Fibroblast of lung (primary cell): ENCODE data around the gene DLGAP4. TPM values are rescaled to one million over a fixed set of nuclear protein-coding genes. Genes with fewer than 3 reads are reported as not detected.
A peak's percentile ranks its signal among the peaks of the same experiment; 100 is the strongest.

Source experiments
- DNase-seq, 2 donors: peaks; one replicate each; pipeline versions ENCODE4 v3.0.0 to v3.0.0-alpha.2; 2010; ENCODE audit warnings: low read depth in 2 of 2
- H2AFZ ChIP-seq: 2 replicates; pipeline ENCODE4 v1.5.1; 2012; ENCODE audit warnings: low read length, control low read depth, inconsistent platforms
- H3K27ac ChIP-seq: 2 replicates; pipeline ENCODE4 v1.5.1; 2011; ENCODE audit warnings: low read length, control low read depth; ENCODE audit not compliant: insufficient read depth
- H3K27me3 ChIP-seq: 2 replicates; pipeline ENCODE4 v1.5.1; 2011; ENCODE audit warnings: mild to moderate bottlenecking, low read length; ENCODE audit not compliant: control insufficient read depth, insufficient read depth
- H3K36me3 ChIP-seq: 2 replicates; pipeline ENCODE4 v1.5.1; 2011; ENCODE audit warnings: low read length; ENCODE audit not compliant: control insufficient read depth, insufficient read depth
- H3K4me1 ChIP-seq: 2 replicates; pipeline ENCODE4 v1.5.1; 2011; ENCODE audit warnings: low read length; ENCODE audit not compliant: control insufficient read depth, insufficient read depth; ENCODE audit errors: extremely low read depth
- H3K4me2 ChIP-seq: 2 replicates; pipeline ENCODE4 v1.5.1; 2011; ENCODE audit warnings: low read length, control low read depth; ENCODE audit not compliant: insufficient read depth; ENCODE audit errors: extremely low read depth
- H3K4me3 ChIP-seq, 4 experiments: fragments of 200-600 bp in 1 of 4; sonication (generic) in 1 of 4; replicated peaks in 1 of 4; 2 replicates each; pipeline ENCODE4 v1.5.1; 2011 to 2016; ENCODE audit warnings: low read length in 4 of 4, low read depth in 3 of 4, mild to moderate bottlenecking in 3 of 4, control low read depth in 2 of 4, inconsistent platforms in 1 of 4, mixed read lengths in 1 of 4; ENCODE audit not compliant: insufficient read depth in 1 of 4; ENCODE audit errors: control extremely low read depth in 1 of 4
- H3K79me2 ChIP-seq: 2 replicates; pipeline ENCODE4 v1.5.1; 2012; ENCODE audit warnings: mild to moderate bottlenecking, low read length, inconsistent platforms; ENCODE audit not compliant: control insufficient read depth, insufficient read depth
- H3K9ac ChIP-seq: 2 replicates; pipeline ENCODE4 v1.5.1; 2011; ENCODE audit warnings: mild to moderate bottlenecking, low read length, control low read depth; ENCODE audit not compliant: insufficient read depth
- H3K9me3 ChIP-seq: 2 replicates; pipeline ENCODE4 v1.5.1; 2012; ENCODE audit warnings: low read depth, low read length; ENCODE audit not compliant: control insufficient read depth, insufficient read depth
- H4K20me1 ChIP-seq: 2 replicates; pipeline ENCODE4 v1.5.1; 2011; ENCODE audit warnings: low read length; ENCODE audit not compliant: control insufficient read depth, insufficient read depth; ENCODE audit errors: extremely low read depth
- CTCF ChIP-seq, 2 donors: IDR thresholded peaks in 1 of 2; conservative IDR thresholded peaks in 1 of 2; 1 replicate in 1 of 2; 2 replicates in 1 of 2; pipeline ENCODE4 v1.5.1; 2011 to 2012; ENCODE audit warnings: low read length in 2 of 2, control low read depth in 1 of 2, inconsistent platforms in 1 of 2, low read depth in 1 of 2, mild to moderate bottlenecking in 1 of 2
- EZH2 ChIP-seq: IDR thresholded peaks from 2 replicates; pipeline ENCODE4 v1.5.1; 2012; ENCODE audit warnings: low read length, control low read depth, mild to moderate bottlenecking; ENCODE audit errors: missing control alignments
- polyA plus RNA-seq, 2 donors: library from polyadenylated mRNA; depleted of rRNA in 1 of 2; stranded (reverse) in 1 of 2; unstranded in 1 of 2; fragments of >200 nt; gene quantifications; 2 replicates each; pipeline ENCODE4 v1.2.1, GENCODE V29; 2011 to 2012; ENCODE audit warnings: missing spikeins in 1 of 2
- total RNA-seq: library from RNA; depleted of rRNA; stranded (reverse); fragments of >200 nt; gene quantifications from 2 replicates; pipeline ENCODE4 v1.2.1, GENCODE V29; 2014

DLGAP4 gene
- total and polyA plus RNA-seq, 2 donors (not counting 1 experiment from before 2014, with no cell fraction given), result 25.9 to 26.9 TPM

GRCh38 chr20:36544134-36545018 is 238.2 kb downstream of the DLGAP4 start:
- no peaks in the 10 kb centered on the region for H4K20me1 ChIP-seq
- peaks cover 38% of the 10 kb centered on the region for H3K79me2 ChIP-seq
- peak overlapping the region in 1 of 4 experiments; percentile 98 for H3K4me3 ChIP-seq
- peak; percentile 63 to 81 for DNase-seq
- H3K9ac ChIP-seq, result no peak overlapping the region
- H2AFZ ChIP-seq, result no peak overlapping the region
- TF ChIP-seq CTCF (conservative IDR thresholded peaks at IDR 0.05 in 1 of 2, IDR thresholded peaks at IDR 0.05 in 1 of 2; ENCODE audit: low read depth in 1 of 2, low read length in 2 of 2), result no peak
- TF ChIP-seq EZH2, result no peak
- peaks cover 23% of the 10 kb centered on the region for H3K36me3 ChIP-seq
- no peaks in the 10 kb centered on the region for H3K27me3 ChIP-seq
- H3K4me1 ChIP-seq, result peaks cover 22% of the 10 kb centered on the region
- peak overlapping the region; percentile 75 for H3K27ac ChIP-seq
- peak overlapping the region; percentile 17 for H3K4me2 ChIP-seq
- no peaks in the 10 kb centered on the region for H3K9me3 ChIP-seq

- TF ChIP-seq EZH2, result no peak
- TF ChIP-seq CTCF (conservative IDR thresholded peaks at IDR 0.05 in 1 of 2, IDR thresholded peaks at IDR 0.05 in 1 of 2; ENCODE audit: low read depth in 1 of 2, low read length in 2 of 2), result no peak
- peaks cover 16% of the 10 kb centered on the region for H3K4me1 ChIP-seq
- H3K9me3 ChIP-seq, result no peaks in the 10 kb centered on the region
- no peak overlapping the region for H3K4me2 ChIP-seq
- H3K4me3 ChIP-seq, result no peak overlapping the region
- H2AFZ ChIP-seq, result no peak overlapping the region
- H3K27me3 ChIP-seq, result no peaks in the 10 kb centered on the region
- no peaks in the 10 kb centered on the region for H4K20me1 ChIP-seq
- no peak overlapping the region for H3K9ac ChIP-seq
- H3K36me3 ChIP-seq, result peaks cover 27% of the 10 kb centered on the region
- no peak overlapping the region for H3K27ac ChIP-seq
- H3K79me2 ChIP-seq, result peaks cover 38% of the 10 kb centered on the region
- no peak for DNase-seq
These were observed 240.1 kb downstream of the DLGAP4 start for GRCh38 chr20:36546111-36546736.

GRCh38 chr20:36547186-36548005 is 241.3 kb downstream of the DLGAP4 start:
- Histone ChIP-seq H3K27me3 (no peaks in the 10 kb centered on the region), H3K4me3 (no peak overlapping the region), H3K36me3 (peaks cover 27% of the 10 kb centered on the region), H3K9me3 (no peaks in the 10 kb centered on the region), H3K9ac (no peak overlapping the region), H4K20me1 (no peaks in the 10 kb centered on the region), H2AFZ (no peak overlapping the region), H3K4me1 (peaks cover 16% of the 10 kb centered on the region), H3K27ac (no peak overlapping the region), H3K4me2 (no peak overlapping the region), H3K79me2 (peaks cover 27% of the 10 kb centered on the region)
- TF ChIP-seq EZH2 (no peak), CTCF (conservative IDR thresholded peaks at IDR 0.05 in 1 of 2, IDR thresholded peaks at IDR 0.05 in 1 of 2; ENCODE audit: low read depth in 1 of 2, low read length in 2 of 2) (no peak)
- no peak for DNase-seq
